Osteocyte (in vitro differentiated cells): Measurements from ENCODE around the gene RPS6KA5. TPM values are rescaled to one million over a fixed set of nuclear protein-coding genes. Genes with fewer than 3 reads are reported as not detected.

Experiments used
- DNase-seq: peaks from one replicate; pipeline ENCODE4 v3.0.0; 2021; ENCODE audit warnings: mixed read lengths; ENCODE audit not compliant: unreplicated experiment; ENCODE audit errors: extremely low spot score
- H3K27ac Mint-ChIP-seq: one replicate; pipeline ENCODE4 v1.8.0; 2021; ENCODE audit warnings: mild to moderate bottlenecking, mixed read lengths; ENCODE audit not compliant: unreplicated experiment
- H3K27me3 Mint-ChIP-seq: one replicate; pipeline ENCODE4 v1.8.0; 2021; ENCODE audit warnings: mixed read lengths; ENCODE audit not compliant: unreplicated experiment
- H3K36me3 Mint-ChIP-seq: one replicate; pipeline ENCODE4 v1.8.0; 2021; ENCODE audit warnings: mixed read lengths; ENCODE audit not compliant: unreplicated experiment
- H3K4me1 Mint-ChIP-seq: one replicate; pipeline ENCODE4 v1.8.0; 2021; ENCODE audit warnings: mixed read lengths; ENCODE audit not compliant: unreplicated experiment
- H3K4me3 Mint-ChIP-seq: one replicate; pipeline ENCODE4 v1.8.0; 2021; ENCODE audit warnings: mild to moderate bottlenecking, moderate library complexity, mixed read lengths; ENCODE audit not compliant: unreplicated experiment
- H3K9me3 Mint-ChIP-seq: one replicate; pipeline ENCODE4 v1.8.0; 2021; ENCODE audit warnings: mixed read lengths; ENCODE audit not compliant: unreplicated experiment
- total RNA-seq: library from RNA; stranded (reverse); gene quantifications from 2 replicates; pipeline ENCODE4 v1.2.1, GENCODE V29; 2021
- TF ChIP-seq, protein P1 (sequence below): fragments of 200-600 bp; sonication (generic); IDR thresholded peaks from 2 replicates; pipeline ENCODE4 v1.5.0; 2021; ENCODE audit warnings: antibody characterized with exemption, mild to moderate bottlenecking, moderate library complexity

The RPS6KA5 gene
- total RNA-seq, 1 donor from 2014 or later, result 3.4 TPM

DNA sequence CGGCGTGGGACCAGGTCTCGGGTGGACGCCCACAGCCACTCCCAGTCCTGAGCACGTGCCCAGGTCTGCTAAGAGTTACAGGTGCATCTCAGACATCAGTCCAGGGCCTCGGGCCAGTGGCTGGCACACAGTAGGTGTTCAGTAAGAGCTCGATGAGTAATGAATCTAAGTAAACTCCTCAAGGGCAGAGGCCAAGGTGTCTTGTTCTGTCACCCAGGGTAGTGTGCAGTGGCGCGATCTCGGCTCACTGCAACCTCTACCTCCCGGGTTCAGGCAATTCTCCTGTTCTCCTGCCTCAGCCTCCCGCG lies 255.4 kb downstream of the RPS6KA5 start:
- DNase-seq, result no peak
- TF ChIP-seq, protein P1, sequence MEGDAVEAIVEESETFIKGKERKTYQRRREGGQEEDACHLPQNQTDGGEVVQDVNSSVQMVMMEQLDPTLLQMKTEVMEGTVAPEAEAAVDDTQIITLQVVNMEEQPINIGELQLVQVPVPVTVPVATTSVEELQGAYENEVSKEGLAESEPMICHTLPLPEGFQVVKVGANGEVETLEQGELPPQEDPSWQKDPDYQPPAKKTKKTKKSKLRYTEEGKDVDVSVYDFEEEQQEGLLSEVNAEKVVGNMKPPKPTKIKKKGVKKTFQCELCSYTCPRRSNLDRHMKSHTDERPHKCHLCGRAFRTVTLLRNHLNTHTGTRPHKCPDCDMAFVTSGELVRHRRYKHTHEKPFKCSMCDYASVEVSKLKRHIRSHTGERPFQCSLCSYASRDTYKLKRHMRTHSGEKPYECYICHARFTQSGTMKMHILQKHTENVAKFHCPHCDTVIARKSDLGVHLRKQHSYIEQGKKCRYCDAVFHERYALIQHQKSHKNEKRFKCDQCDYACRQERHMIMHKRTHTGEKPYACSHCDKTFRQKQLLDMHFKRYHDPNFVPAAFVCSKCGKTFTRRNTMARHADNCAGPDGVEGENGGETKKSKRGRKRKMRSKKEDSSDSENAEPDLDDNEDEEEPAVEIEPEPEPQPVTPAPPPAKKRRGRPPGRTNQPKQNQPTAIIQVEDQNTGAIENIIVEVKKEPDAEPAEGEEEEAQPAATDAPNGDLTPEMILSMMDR, result no peak
- no peaks in the 10 kb centered on the region for H3K27me3 Mint-ChIP-seq

DNA sequence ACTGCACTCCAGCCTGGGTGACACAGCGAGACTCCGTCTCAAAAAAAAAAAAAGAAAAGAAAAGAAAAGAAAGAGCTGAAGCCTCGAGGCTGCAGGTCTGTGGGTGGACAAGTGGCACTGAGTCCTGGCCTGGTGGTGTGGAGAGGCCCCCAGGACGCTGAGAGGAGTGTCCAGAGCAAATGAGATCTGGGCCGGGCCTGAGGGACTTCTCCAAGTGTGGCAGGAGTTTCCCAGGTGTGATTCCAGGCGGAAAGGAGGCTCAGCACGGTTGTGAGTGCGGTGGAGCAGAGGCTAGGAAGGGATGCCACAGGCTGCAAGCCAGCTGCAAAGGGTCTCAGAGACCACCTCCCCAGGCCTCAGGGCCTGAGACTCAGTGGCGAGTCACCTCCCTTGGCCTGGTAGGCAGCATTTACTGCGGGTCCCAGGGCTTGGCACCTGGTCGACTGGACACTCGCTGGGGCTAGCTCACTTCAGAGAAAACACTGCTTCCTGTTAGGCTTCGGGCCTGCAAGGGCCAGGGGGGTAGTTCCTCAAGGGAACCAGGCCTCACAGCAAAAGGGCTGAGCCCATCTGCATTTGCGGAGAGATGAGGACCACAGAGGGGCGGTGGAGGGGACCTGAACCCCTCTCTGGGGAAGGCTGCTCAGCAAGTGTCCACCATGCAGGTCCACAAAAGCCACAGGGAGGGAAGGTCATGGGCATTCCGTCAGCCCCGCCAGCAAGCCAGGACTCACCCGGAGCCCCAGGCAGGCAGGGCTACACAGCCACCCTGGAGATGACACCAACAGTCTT lies 256.0 kb downstream of the RPS6KA5 start:
- DNase-seq, result no peak
- H3K36me3 Mint-ChIP-seq, result no peaks in the 10 kb centered on the region
- TF ChIP-seq, protein P1, result no peak
- peaks cover 19% of the 10 kb centered on the region for H3K4me1 Mint-ChIP-seq
- no peaks in the 10 kb centered on the region for H3K27me3 Mint-ChIP-seq
- H3K27ac Mint-ChIP-seq, result no peak overlapping the region
- H3K4me3 Mint-ChIP-seq, result no peak overlapping the region
- H3K9me3 Mint-ChIP-seq, result no peaks in the 10 kb centered on the region

More for the DNA sequence above, 255.4 kb downstream of the RPS6KA5 start:
- no peak overlapping the region for H3K27ac Mint-ChIP-seq
- H3K36me3 Mint-ChIP-seq, result no peaks in the 10 kb centered on the region
- H3K4me1 Mint-ChIP-seq, result peaks cover 19% of the 10 kb centered on the region
- H3K4me3 Mint-ChIP-seq, result no peak overlapping the region
- no peaks in the 10 kb centered on the region for H3K9me3 Mint-ChIP-seq

DNA sequence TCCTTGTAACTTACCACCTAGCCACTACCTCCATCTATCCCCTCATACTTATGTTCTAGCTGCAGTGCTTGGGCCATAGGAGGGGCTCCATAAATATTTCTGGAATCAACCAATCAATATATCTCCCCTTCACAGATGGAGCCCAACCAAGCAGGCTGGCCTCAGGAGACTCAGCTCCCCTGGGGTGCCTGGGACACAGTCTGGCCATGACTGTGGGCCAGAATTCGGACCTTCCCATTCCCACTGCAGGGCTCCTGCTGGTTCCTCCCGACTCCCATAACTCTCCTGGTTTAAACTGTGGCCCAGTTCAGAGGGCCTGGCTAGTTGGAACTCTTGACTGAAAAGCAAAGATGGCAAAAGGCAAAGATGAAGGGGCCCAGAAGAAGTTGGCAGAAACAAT lies 257.2 kb downstream of the RPS6KA5 start:
- Mint-ChIP-seq H3K36me3 (no peaks in the 10 kb centered on the region), H3K27ac (peak overlapping the region; percentile 43), H3K9me3 (no peaks in the 10 kb centered on the region), H3K4me3 (no peak overlapping the region), H3K27me3 (no peaks in the 10 kb centered on the region), H3K4me1 (peaks cover 19% of the 10 kb centered on the region)
- DNase-seq, result no peak
- TF ChIP-seq, protein P1, result no peak

DNA sequence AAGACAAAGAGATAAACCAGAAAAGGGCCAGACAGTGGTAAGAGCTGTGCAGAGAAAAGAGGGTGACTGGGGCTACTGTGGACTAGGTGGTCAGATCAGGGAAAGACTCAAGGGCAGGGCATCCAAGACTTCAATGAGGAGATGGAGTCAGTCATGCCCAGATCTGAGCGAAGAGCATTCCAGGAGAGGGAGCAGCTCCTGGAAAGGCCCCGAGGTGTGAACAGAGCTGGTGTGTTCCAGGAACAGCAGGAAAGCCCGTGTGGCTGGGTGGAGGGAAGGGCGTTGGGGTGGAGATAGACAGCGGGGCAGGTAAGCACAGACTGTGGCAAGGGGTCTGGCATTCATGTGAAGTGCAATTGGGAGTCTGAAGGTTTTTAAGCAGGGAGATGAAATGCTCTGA lies 261.0 kb downstream of the RPS6KA5 start:
- Mint-ChIP-seq H3K9me3 (no peaks in the 10 kb centered on the region), H3K27me3 (no peaks in the 10 kb centered on the region), H3K4me3 (no peak overlapping the region), H3K27ac (no peak overlapping the region), H3K36me3 (no peaks in the 10 kb centered on the region), H3K4me1 (peaks cover 34% of the 10 kb centered on the region)
- DNase-seq, result no peak
- TF ChIP-seq, protein P1, result no peak

DNA sequence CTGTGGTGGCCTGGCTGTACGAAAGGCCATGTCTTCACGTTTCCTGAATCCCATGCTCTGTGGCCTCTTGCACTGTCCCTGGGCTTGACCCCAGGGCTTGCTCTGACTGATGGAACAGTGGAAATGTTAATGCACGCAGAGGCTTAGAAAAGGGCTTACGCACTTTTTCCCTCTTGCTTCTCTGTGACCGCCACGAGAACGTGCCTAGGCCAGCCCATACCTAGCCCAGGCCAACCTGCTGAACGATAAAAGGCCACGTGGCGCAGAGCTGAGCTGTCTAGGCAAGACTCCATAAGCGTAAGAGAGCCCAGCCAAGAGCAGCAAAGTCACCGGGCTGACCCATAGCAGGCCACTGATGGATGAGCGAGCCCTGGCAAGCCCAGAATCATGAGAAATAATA lies 262.5 kb downstream of the RPS6KA5 start:
- no peaks in the 10 kb centered on the region for H3K36me3 Mint-ChIP-seq
- TF ChIP-seq, protein P1, result no peak
- no peaks in the 10 kb centered on the region for H3K9me3 Mint-ChIP-seq
- no peak overlapping the region for H3K4me3 Mint-ChIP-seq
- peaks cover 26% of the 10 kb centered on the region for H3K4me1 Mint-ChIP-seq
- no peaks in the 10 kb centered on the region for H3K27me3 Mint-ChIP-seq
- H3K27ac Mint-ChIP-seq, result no peak overlapping the region
- no peak for DNase-seq

Other genes with a start within 250 kb of the RPS6KA5 start
- 43.2 and 44.7 TPM in 2 replicates for gene TTC7B, start 244.2 kb downstream of the RPS6KA5 start, total RNA-seq
- 20.4 and 29.3 TPM in 2 replicates for gene DGLUCY, start 53.4 kb upstream of the RPS6KA5 start, total RNA-seq
- gene GPR68, start 184.1 kb upstream of the RPS6KA5 start, total RNA-seq, result 0.11 and 0.50 TPM in 2 replicates